AML-193 (cell line): ENCODE results near the gene RNF112.

Experiments
- DNase-seq, 2 experiments: peaks; one replicate each; lab custom pipeline; 2025; lab: John Stamatoyannopoulos, UW

RNF112 gene

GRCh38 chr17:19388791-19389785 lies 21.9 kb upstream of the RNF112 start:
- DNase-seq: no peak

GRCh38 chr17:19390951-19391350 lies 20.1 kb upstream of the RNF112 start:
- no peak for DNase-seq

- no peak for DNase-seq
Measured at GRCh38 chr17:19391432-19391831, 19.6 kb upstream of the RNF112 start.

GRCh38 chr17:19392303-19392702 lies 18.7 kb upstream of the RNF112 start:
- DNase-seq: no peak

GRCh38 chr17:19397556-19398041 lies 13.4 kb upstream of the RNF112 start:
- no peak for DNase-seq

GRCh38 chr17:19398301-19399181 lies 12.5 kb upstream of the RNF112 start:
- peak; percentile 96 to 97 for DNase-seq

GRCh38 chr17:19399750-19400450 lies 11.1 kb upstream of the RNF112 start:
- DNase-seq: no peak

GRCh38 chr17:19401321-19402010 lies 9.6 kb upstream of the RNF112 start:
- no peak for DNase-seq

- no peak for DNase-seq
Measured at GRCh38 chr17:19402171-19402570, 8.9 kb upstream of the RNF112 start.

GRCh38 chr17:19403021-19403420 lies 8.0 kb upstream of the RNF112 start:
- DNase-seq: no peak

GRCh38 chr17:19404264-19404663 lies 6.8 kb upstream of the RNF112 start:
- DNase-seq: no peak

- no peak for DNase-seq
Measured at GRCh38 chr17:19405114-19405513, 5.9 kb upstream of the RNF112 start.

- DNase-seq: no peak
Measured at GRCh38 chr17:19407601-19408345, 3.3 kb upstream of the RNF112 start.

- DNase-seq: no peak
Measured at GRCh38 chr17:19408346-19408710, 2.7 kb upstream of the RNF112 start.

- DNase-seq: no peak
Measured at GRCh38 chr17:19409066-19409465, 2.0 kb upstream of the RNF112 start.

- DNase-seq: no peak
Measured at GRCh38 chr17:19409509-19409908, 1.5 kb upstream of the RNF112 start.

- no peak for DNase-seq
Measured at GRCh38 chr17:19410091-19410490, 941 bp upstream of the RNF112 start.

- DNase-seq: no peak
Measured at GRCh38 chr17:19411631-19412030, 599 bp downstream of the RNF112 start.

GRCh38 chr17:19412510-19412909 lies 1.5 kb downstream of the RNF112 start:
- no peak for DNase-seq

- no peak for DNase-seq
Measured at GRCh38 chr17:19412984-19413383, 2.0 kb downstream of the RNF112 start.

GRCh38 chr17:19413761-19414160 lies 2.7 kb downstream of the RNF112 start:
- no peak for DNase-seq
